Right forelimb (tissue), 1 donor: Measurements from ENCODE around the gene SPINDOC.

Experiments used
- DNase-seq: peaks from one replicate; pipeline ENCODE4 v3.0.0-alpha.2; 2018

SPINDOC gene

GRCh38 chr11:63834535-63835157, 21.4 kb downstream of the SPINDOC start:
- DNase-seq: no peak

GRCh38 chr11:63835158-63835545, 21.9 kb downstream of the SPINDOC start:
- DNase-seq: no peak

GRCh38 chr11:63837027-63837688, 23.9 kb downstream of the SPINDOC start:
- DNase-seq: peak; percentile 82

- DNase-seq: no peak
These were observed 24.5 kb downstream of the SPINDOC start for GRCh38 chr11:63837739-63838138.

GRCh38 chr11:63838150-63838677, 25.0 kb downstream of the SPINDOC start:
- DNase-seq: no peak

- DNase-seq: peak; percentile 100
These were observed 25.6 kb downstream of the SPINDOC start, which contains the start of gene MARK2 for GRCh38 chr11:63838678-63839507. Gene MARK2 (plus strand): TSS chr11:63839110. CDS start chr11:63839507, 397 bp downstream.

GRCh38 chr11:63839508-63840355, 26.5 kb downstream of the SPINDOC start:
- no peak for DNase-seq

- no peak for DNase-seq
These were observed 27.3 kb downstream of the SPINDOC start for GRCh38 chr11:63840356-63841060.

GRCh38 chr11:63841554-63841953, 28.3 kb downstream of the SPINDOC start:
- DNase-seq: no peak

- peak; percentile 46 for DNase-seq
These were observed 29.8 kb downstream of the SPINDOC start for GRCh38 chr11:63843041-63843440.

- peak; percentile 13 for DNase-seq
These were observed 31.6 kb downstream of the SPINDOC start for GRCh38 chr11:63844836-63845235.

GRCh38 chr11:63845303-63845702, 32.0 kb downstream of the SPINDOC start:
- no peak for DNase-seq

GRCh38 chr11:63845911-63846310, 32.7 kb downstream of the SPINDOC start:
- DNase-seq: peak; percentile 6

GRCh38 chr11:63846897-63847296, 33.6 kb downstream of the SPINDOC start:
- no peak for DNase-seq

- peak; percentile 10 for DNase-seq
These were observed 34.1 kb downstream of the SPINDOC start for GRCh38 chr11:63847363-63847762.

GRCh38 chr11:63849691-63850090, 36.4 kb downstream of the SPINDOC start:
- DNase-seq: no peak

GRCh38 chr11:63850920-63851319, 37.7 kb downstream of the SPINDOC start:
- no peak for DNase-seq

GRCh38 chr11:63851364-63851763, 38.1 kb downstream of the SPINDOC start:
- no peak for DNase-seq

GRCh38 chr11:63853476-63853875, 40.2 kb downstream of the SPINDOC start:
- DNase-seq: no peak

- DNase-seq: no peak
These were observed 41.4 kb downstream of the SPINDOC start for GRCh38 chr11:63854696-63855095.

- DNase-seq: no peak
These were observed 42.7 kb downstream of the SPINDOC start for GRCh38 chr11:63855975-63856374.
